ENCODE measurements around the gene TMPRSS2.

Gene TMPRSS2

GRCh38 chr21:41519806-41520559 lies 12.0 kb upstream of the TMPRSS2 start:
- H3K27ac ChIP-seq (ENCODE audit: extremely low read depth, low read depth, low read length) = no peak overlapping the region
- no peaks in the 10 kb centered on the region for H3K36me3 ChIP-seq (ENCODE audit: control insufficient read depth in 2 of 2, insufficient read depth in 1 of 2, low read length in 2 of 2)
- TF ChIP-seq ZSCAN30 (tag by site-specific recombination; IDR thresholded peaks at IDR 0.05) (no peak), ZBTB20 (tag by site-specific recombination; IDR thresholded peaks at IDR 0.05) (no peak), BCL6B (tag by site-specific recombination; IDR thresholded peaks at IDR 0.05) (no peak), ZNF398 (tag by site-specific recombination; IDR thresholded peaks at IDR 0.05) (no peak), HOXD13 (CRISPR knock-in tag; IDR thresholded peaks at IDR 0.05; ENCODE audit: borderline replicate concordance) (no peak), ZNF785 (tag by site-specific recombination; IDR thresholded peaks at IDR 0.05) (no peak), ZBTB1 (tag by site-specific recombination; IDR thresholded peaks at IDR 0.05) (no peak), KLF8 (tag by site-specific recombination; IDR thresholded peaks at IDR 0.05) (no peak), KLF10 (tag by site-specific recombination; IDR thresholded peaks at IDR 0.05) (no peak), ZNF274 (IDR thresholded peaks at IDR 0.05; ENCODE audit: low read length) (no peak), ZNF274 (tag by site-specific recombination; IDR thresholded peaks at IDR 0.05; ENCODE audit: borderline replicate concordance) (no peak), ZNF221 (tag by site-specific recombination; IDR thresholded peaks at IDR 0.05; ENCODE audit: borderline replicate concordance) (no peak), HOXC10 (CRISPR knock-in tag; IDR thresholded peaks at IDR 0.05) (no peak), ZBTB49 (tag by site-specific recombination; IDR thresholded peaks at IDR 0.05; ENCODE audit: low read depth) (no peak), ZNF175 (tag by site-specific recombination; IDR thresholded peaks at IDR 0.05) (no peak), ZBTB17 (tag by site-specific recombination; IDR thresholded peaks at IDR 0.05) (no peak), ZSCAN23 (tag by site-specific recombination; IDR thresholded peaks at IDR 0.05) (no peak), ZNF521 (tag by site-specific recombination; IDR thresholded peaks at IDR 0.05) (no peak), ZNF830 (tag by site-specific recombination; IDR thresholded peaks at IDR 0.05; ENCODE audit: low read depth) (no peak), ZNF416 (tag by site-specific recombination; IDR thresholded peaks at IDR 0.05) (no peak), ZNF174 (tag by site-specific recombination; IDR thresholded peaks at IDR 0.05) (no peak)
- H3K4me1 ChIP-seq (ENCODE audit: control insufficient read depth, insufficient read depth, low read length) = no peaks in the 10 kb centered on the region
- H3K9me3 ChIP-seq (ENCODE audit: control insufficient read depth, insufficient read depth, low read depth, low read length) = no peaks in the 10 kb centered on the region; the same call in 1 of the 2 replicates
- ChIA-PET POLR2A (interaction anchor here (1.4 kb wide), 1 partner anchor 10 kb away, joined by 3 read pairs; no protein-coding TSS in a partner anchor), CTCF (interaction anchor here (0.6 kb wide), 1 partner anchor 213 kb away, joined by 5 read pairs; no protein-coding TSS in a partner anchor)
- H3K4me3 ChIP-seq (ENCODE audit: low read depth, low read length) = no peak overlapping the region

Measured in HEK293 (cell line).